DOHH2 (cell line): ENCODE measurements around the gene GFI1.

ENCODE experiments used
- H3F3A ChIP-seq: fragments of 200-600 bp; sonication (generic), shearing (Covaris generic); 2 replicates; pipeline ENCODE4 v1.6.0; 2016; ENCODE audit warnings: antibody characterized with exemption, mild to moderate bottlenecking; ENCODE audit not compliant: control insufficient read depth, insufficient read depth
- H3K27ac ChIP-seq: fragments of 200-600 bp; sonication (generic); 2 replicates; pipeline ENCODE4 v1.5.1; 2014; ENCODE audit warnings: low read depth, mild to moderate bottlenecking, low read length, moderate library complexity
- H3K27me3 ChIP-seq: fragments of 200-600 bp; sonication (generic); 2 replicates; pipeline ENCODE4 v1.6.1; 2014; ENCODE audit warnings: mild to moderate bottlenecking, low read length, mixed read lengths; ENCODE audit not compliant: control insufficient read depth
- H3K36me3 ChIP-seq: fragments of 200-600 bp; sonication (generic); 2 replicates; pipeline ENCODE4 v1.6.1; 2014; ENCODE audit warnings: mild to moderate bottlenecking, low read length, moderate library complexity, mixed read lengths; ENCODE audit not compliant: control insufficient read depth
- H3K4me1 ChIP-seq: fragments of 200-600 bp; sonication (generic); 2 replicates; pipeline ENCODE4 v1.6.1; 2014; ENCODE audit warnings: mild to moderate bottlenecking, low read length, mixed read lengths; ENCODE audit not compliant: control insufficient read depth
- H3K4me2 ChIP-seq: fragments of 200-600 bp; sonication (generic); 2 replicates; pipeline ENCODE4 v1.6.0; 2014; ENCODE audit warnings: mild to moderate bottlenecking, low read length, moderate library complexity
- H3K4me3 ChIP-seq: fragments of 200-600 bp; sonication (generic); 2 replicates; pipeline ENCODE4 v1.5.1; 2014; ENCODE audit warnings: mild to moderate bottlenecking, low read length, mixed read lengths
- H3K79me2 ChIP-seq: fragments of 200-600 bp; sonication (generic); 2 replicates; pipeline ENCODE4 v1.6.1; 2014; ENCODE audit warnings: mild to moderate bottlenecking, low read length, mixed read lengths; ENCODE audit not compliant: control insufficient read depth
- H3K9me2 ChIP-seq: fragments of 200-600 bp; sonication (generic); replicated peaks from 2 replicates; pipeline ENCODE4 v1.6.1; 2014; ENCODE audit warnings: mild to moderate bottlenecking, low read length, mixed read lengths; ENCODE audit not compliant: control insufficient read depth
- H3K9me3 ChIP-seq: fragments of 200-600 bp; sonication (generic); 2 replicates; pipeline ENCODE4 v1.6.1; 2014; ENCODE audit warnings: antibody characterized with exemption, low read length, mixed read lengths; ENCODE audit not compliant: control insufficient read depth, insufficient read depth
- H4K20me1 ChIP-seq: fragments of 200-600 bp; sonication (generic); 2 replicates; pipeline ENCODE4 v1.6.0; 2014; ENCODE audit warnings: low read depth, mild to moderate bottlenecking, antibody characterized with exemption, low read length, moderate library complexity; ENCODE audit not compliant: control insufficient read depth, insufficient read depth
- EZH2phosphoT487 ChIP-seq: fragments of 200-600 bp; sonication (generic); IDR thresholded peaks from 2 replicates; pipeline ENCODE4 v1.6.1; 2017; ENCODE audit warnings: borderline replicate concordance, mild to moderate bottlenecking, antibody characterized with exemption, low read length, moderate library complexity, mixed read lengths
- TF ChIP-seq, protein P1 (sequence below): fragments of 200-600 bp; sonication (generic); IDR thresholded peaks from one replicate; pipeline ENCODE4 v1.5.1; 2014; ENCODE audit warnings: antibody characterized with exemption, mild to moderate bottlenecking, low read depth, low read length; ENCODE audit not compliant: poor library complexity, severe bottlenecking

Gene GFI1

DNA sequence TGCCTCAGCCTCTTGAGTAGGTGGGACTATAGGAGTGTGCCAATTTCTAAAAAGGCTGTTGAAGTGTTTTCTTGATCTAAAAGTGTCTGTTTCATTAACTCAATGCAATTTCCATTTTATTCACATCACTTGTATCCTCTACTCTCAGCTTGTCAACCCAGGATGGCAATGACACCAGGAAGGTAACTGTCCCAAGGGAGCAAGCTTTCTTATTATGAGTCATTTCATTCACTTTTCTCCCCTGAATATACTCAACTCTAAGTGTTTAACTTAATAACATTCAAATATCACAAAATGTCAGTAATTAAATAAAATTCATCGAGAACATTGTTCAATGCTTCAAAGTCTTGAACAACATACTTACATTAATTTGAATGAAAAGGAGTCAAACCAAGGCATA lies 22.9 kb upstream of the GFI1 start:
- no peak overlapping the region for H3K4me2 ChIP-seq
- H4K20me1 ChIP-seq = no peaks in the 10 kb centered on the region
- no peaks in the 10 kb centered on the region for H3F3A ChIP-seq
- TF ChIP-seq, protein P1, sequence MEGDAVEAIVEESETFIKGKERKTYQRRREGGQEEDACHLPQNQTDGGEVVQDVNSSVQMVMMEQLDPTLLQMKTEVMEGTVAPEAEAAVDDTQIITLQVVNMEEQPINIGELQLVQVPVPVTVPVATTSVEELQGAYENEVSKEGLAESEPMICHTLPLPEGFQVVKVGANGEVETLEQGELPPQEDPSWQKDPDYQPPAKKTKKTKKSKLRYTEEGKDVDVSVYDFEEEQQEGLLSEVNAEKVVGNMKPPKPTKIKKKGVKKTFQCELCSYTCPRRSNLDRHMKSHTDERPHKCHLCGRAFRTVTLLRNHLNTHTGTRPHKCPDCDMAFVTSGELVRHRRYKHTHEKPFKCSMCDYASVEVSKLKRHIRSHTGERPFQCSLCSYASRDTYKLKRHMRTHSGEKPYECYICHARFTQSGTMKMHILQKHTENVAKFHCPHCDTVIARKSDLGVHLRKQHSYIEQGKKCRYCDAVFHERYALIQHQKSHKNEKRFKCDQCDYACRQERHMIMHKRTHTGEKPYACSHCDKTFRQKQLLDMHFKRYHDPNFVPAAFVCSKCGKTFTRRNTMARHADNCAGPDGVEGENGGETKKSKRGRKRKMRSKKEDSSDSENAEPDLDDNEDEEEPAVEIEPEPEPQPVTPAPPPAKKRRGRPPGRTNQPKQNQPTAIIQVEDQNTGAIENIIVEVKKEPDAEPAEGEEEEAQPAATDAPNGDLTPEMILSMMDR = no peak
- no peak for TF ChIP-seq EZH2phosphoT487
- no peak overlapping the region for H3K27ac ChIP-seq
- no peaks in the 10 kb centered on the region for H3K9me3 ChIP-seq
- no peaks in the 10 kb centered on the region for H3K79me2 ChIP-seq
- no peaks in the 10 kb centered on the region for H3K36me3 ChIP-seq
- H3K9me2 ChIP-seq = no peaks in the 10 kb centered on the region
- H3K27me3 ChIP-seq = no peaks in the 10 kb centered on the region
- H3K4me3 ChIP-seq = no peak overlapping the region
- H3K4me1 ChIP-seq = peaks cover 4% of the 10 kb centered on the region; the same call in 1 of the 2 replicates

GRCh38 chr1:92505015-92505692 lies 18.4 kb upstream of the GFI1 start:
- no peaks in the 10 kb centered on the region for H3K9me2 ChIP-seq
- no peak overlapping the region for H3K4me2 ChIP-seq
- H3K4me3 ChIP-seq = no peak overlapping the region
- H3K4me1 ChIP-seq = peaks cover 8% of the 10 kb centered on the region; the same call in 1 of the 2 replicates
- no peaks in the 10 kb centered on the region for H3K79me2 ChIP-seq
- H3K27ac ChIP-seq = no peak overlapping the region
- no peaks in the 10 kb centered on the region for H3K9me3 ChIP-seq
- H3K36me3 ChIP-seq = no peaks in the 10 kb centered on the region
- H4K20me1 ChIP-seq = no peaks in the 10 kb centered on the region
- no peaks in the 10 kb centered on the region for H3F3A ChIP-seq
- TF ChIP-seq EZH2phosphoT487 = no peak
- TF ChIP-seq, protein P1 = no peak
- no peaks in the 10 kb centered on the region for H3K27me3 ChIP-seq

- Histone ChIP-seq H3K9me2 (no peaks in the 10 kb centered on the region), H3K4me2 (no peak overlapping the region), H3K4me1 (peaks cover 8% of the 10 kb centered on the region; the same call in 1 of the 2 replicates), H3K4me3 (no peak overlapping the region), H3K27ac (no peak overlapping the region), H3K79me2 (no peaks in the 10 kb centered on the region), H3K27me3 (no peaks in the 10 kb centered on the region), H4K20me1 (no peaks in the 10 kb centered on the region), H3F3A (no peaks in the 10 kb centered on the region), H3K9me3 (no peaks in the 10 kb centered on the region), H3K36me3 (no peaks in the 10 kb centered on the region)
- TF ChIP-seq, protein P1 = no peak
- TF ChIP-seq EZH2phosphoT487 = no peak
These were observed 17.7 kb upstream of the GFI1 start for GRCh38 chr1:92504291-92505014.
